ENCODE results near the gene VILL.
"Not testable (repeated sequence)": the region's sequence is repeated elsewhere in the genome, so short reads cannot be mapped to it uniquely, and the experiment has no call there.

Gene VILL

GRCh38 chr3:38017445-38018295 is 27.1 kb downstream of the VILL start:
- no peak for DNase-seq (ENCODE audit: low spot score)

- DNase-seq (ENCODE audit: low spot score) = no peak
Observed at GRCh38 chr3:38018296-38019266, 28.0 kb downstream of the VILL start.

DNA sequence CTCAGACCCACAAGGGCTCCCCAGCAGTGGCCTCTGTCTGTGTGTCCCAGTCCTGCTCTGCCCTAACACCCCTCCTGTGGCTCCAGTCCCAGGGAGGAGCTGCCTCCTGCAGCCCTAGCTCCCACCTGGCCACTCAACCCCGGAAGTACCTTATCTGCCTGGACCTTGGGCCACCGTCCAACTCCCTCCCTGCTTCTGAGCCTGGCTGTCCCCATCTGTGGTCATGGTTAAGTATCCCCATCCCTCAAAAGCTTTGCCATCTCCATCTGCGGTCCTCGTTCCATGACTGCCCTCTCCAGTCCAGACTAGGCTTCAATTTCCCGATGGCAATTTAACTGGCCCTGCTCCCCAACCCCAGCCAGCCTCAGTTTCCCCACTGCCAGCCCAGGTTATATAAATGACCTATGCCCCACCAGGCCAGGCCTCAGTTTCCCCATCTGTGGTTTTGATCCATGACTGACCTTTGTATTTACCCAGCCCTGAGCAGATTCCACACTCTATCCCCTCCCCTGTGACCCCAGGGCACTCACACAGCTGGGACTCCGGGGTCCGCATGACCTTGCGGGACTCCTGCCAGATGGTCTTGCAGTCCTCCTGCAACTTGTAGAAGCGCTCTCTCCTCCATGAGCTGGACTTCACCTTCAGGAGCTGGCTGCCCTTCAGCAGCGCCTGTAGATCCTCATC is 29.2 kb downstream of the VILL start:
- no peak for DNase-seq (ENCODE audit: low spot score)

- no peak for DNase-seq (ENCODE audit: low spot score)
Observed at GRCh38 chr3:38020342-38020726, 29.7 kb downstream of the VILL start.

- DNase-seq (ENCODE audit: low spot score) = no peak
Observed at GRCh38 chr3:38021196-38021595, 30.6 kb downstream of the VILL start.

GRCh38 chr3:38022301-38022700 is 31.7 kb downstream of the VILL start:
- DNase-seq (ENCODE audit: low spot score) = no peak

- DNase-seq (ENCODE audit: low spot score) = no peak
Observed at GRCh38 chr3:38022896-38023709, 32.5 kb downstream of the VILL start.

GRCh38 chr3:38026856-38027255 is 36.3 kb downstream of the VILL start:
- DNase-seq (ENCODE audit: low spot score) = no peak

- DNase-seq (ENCODE audit: low spot score) = no peak
Observed at GRCh38 chr3:38027466-38028465, 37.2 kb downstream of the VILL start.

DNA sequence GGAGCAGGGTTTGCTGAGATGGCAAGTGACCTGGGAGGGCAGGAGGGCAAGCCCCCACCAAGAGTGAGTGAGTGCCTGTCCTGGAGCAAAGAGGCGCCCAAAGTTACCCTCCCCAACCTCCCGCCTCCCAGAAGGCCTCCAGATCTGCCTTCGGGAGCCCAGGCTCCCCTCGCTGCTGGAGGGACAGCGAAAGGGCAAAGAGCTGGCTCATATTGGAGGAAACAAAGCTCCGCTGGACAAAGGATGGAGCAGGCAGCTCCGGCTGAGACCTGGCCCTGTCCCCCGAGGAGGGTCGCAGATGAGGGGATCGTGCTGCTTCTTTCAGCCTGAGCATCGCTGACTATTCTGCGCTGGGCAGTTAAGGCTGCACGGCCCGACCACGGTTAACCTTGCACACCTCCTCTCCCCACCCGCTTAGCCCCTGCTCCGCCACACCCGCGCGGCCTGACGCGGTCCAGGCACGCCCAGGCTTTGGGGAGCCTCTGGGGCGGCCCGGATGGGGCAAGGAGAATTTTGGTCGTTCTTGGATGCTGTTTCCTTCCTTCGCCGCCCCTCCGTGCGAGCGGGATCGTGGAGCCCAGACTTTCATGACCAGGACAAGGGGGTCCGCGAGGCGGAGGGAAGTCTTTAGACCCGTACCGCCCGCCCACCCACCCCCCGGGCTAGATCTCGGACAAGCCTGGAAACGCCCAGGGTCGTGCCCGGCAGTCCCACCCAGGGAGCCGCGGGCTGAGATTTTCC is 38.2 kb downstream of the VILL start:
- DNase-seq (ENCODE audit: low spot score) = no peak

GRCh38 chr3:38029400-38030125 is 39.0 kb downstream of the VILL start, which contains the start of gene PLCD1:
Gene PLCD1, minus strand, starts transcription at chr3:38029642. Its CDS starts 103 bp downstream, at chr3:38029539.
- peak; percentile 8 for DNase-seq (ENCODE audit: low spot score)

DNA sequence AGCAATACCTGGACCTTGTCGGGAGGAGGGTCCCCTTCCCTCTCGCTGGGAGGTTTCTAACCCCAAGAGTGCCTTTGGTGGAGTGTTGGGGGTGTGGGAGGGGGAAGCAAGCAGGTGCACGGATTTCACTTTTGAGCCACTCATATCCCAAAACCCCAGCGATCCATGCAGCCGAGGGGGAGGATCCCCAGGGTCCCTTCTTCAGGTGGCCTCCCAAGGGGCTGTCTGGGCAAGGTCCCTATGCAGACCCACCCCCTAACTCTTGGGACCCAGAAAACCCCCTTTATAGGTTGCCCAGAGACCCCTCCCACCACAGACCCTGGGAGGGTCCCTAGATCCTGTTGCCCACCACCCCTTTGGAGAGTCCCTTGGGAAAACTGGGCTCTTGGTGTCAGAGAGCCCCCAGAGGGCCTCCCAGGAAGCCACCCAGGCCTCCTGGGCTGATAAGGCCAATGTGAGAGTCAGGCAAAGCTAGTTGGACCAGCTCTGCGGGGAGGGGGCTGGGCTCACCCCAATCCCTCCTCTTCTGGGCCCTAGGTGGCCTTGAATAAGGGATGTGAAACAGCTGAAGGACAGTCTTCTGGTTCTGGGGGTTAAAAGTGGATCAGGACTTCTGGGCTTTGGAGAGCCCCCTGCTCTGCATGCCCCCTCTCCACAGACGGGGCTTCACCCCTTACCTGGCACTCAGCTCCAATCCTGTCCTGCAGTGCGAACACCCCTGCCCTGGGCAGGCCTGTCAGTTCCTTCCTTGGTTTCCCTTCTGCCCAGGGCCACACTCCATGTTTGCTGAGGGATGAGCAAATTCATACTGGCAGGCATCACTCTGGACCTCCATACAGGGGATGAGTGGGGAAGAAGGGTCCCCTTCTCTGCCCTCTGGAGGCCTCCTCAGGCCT is 39.8 kb downstream of the VILL start:
- no peak for DNase-seq (ENCODE audit: low spot score)

DNA sequence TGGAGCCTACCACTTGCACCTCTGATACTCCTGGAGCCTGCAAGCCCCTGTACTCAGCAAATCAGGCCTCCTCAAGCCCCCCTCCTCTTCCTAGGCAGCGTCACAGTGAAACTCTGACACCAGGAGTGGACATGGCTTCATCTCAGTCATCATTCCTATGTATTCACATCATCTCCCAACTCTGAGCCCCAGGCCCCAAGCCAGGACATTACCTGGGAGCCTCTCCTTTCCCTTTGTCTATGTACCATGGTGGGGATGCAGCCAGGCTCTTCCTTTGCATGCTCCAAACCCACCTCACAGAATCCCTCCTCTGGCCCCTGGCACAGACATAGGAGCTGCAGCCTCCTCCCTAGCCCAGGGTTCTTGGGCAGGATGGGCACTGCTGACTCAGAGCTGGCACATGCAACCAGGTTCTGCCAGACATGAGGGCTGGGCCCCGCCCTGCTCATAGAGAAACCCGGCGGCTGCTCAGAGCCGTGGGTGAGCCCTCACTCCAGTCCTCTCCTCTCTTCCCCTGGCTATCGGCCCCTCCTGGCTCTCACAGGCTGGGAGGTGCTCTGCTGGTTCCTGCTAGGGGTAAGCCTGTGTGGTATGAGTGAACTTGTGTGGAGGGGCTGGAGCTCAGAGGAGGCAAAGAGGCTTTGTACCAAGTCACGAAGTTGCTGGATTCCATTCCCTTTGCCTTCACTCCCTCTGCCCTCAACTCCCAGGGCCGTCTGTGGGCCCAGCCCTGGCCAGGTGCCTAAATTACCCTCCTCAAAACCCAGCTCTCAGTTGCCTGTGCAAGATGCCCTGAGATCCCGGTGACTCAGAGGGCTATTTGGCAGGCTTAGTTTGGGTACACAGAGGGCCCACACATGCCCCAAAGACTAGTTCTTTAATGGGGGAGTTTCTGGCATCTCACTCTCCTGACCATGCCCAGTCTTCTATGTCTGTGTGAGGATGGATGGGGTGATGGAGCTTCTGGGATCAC is 40.7 kb downstream of the VILL start:
- DNase-seq (ENCODE audit: low spot score) = peak; percentile 78

GRCh38 chr3:38032328-38032865 is 41.8 kb downstream of the VILL start:
- DNase-seq (ENCODE audit: low spot score) = no peak

DNA sequence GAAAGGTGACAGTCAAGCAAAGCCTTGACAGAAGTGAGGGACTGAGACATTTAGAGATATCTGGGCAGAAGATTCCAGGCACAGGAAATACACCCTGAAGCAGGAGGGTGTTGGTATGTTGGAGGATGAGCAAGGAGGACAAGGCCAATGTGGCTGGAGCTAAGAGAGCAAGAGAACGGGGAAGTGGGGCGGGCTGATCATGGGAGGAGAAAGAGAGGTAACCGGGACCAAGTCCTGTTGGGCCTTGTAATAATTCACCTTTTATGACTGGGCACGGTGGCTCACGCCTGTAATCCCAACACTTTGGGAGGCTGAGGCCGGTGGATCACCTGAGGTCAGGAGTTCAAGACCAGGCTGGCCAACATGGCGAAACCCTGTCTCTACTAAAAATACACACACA is 43.0 kb downstream of the VILL start:
- not testable (repeated sequence) for DNase-seq (ENCODE audit: low spot score)

GRCh38 chr3:38034335-38034734 is 43.7 kb downstream of the VILL start:
- DNase-seq (ENCODE audit: low spot score) = not testable (repeated sequence)

Measured in LoVo (cell line).